Frontal cortex (tissue), 4 donors: ENCODE results near the gene SLC3A2. TPM values are rescaled to one million over a fixed set of nuclear protein-coding genes. Genes with fewer than 3 reads are reported as not detected.
"Not testable (repeated sequence)": the region's sequence is repeated elsewhere in the genome, so short reads cannot be mapped to it uniquely, and the experiment has no call there.

Source experiments
- DNase-seq, 2 donors: peaks; one replicate each; pipeline ENCODE4 v3.0.0; 2012; ENCODE audit warnings: low spot score in 2 of 2
- FAIRE-seq: peaks from 2 replicates; lab custom pipeline; 2012; peaks lifted over from hg19 to GRCh38; lab: Jason Lieb, UNC
- small RNA-seq: library from RNA; depleted of rRNA; stranded (forward); fragments of <200 nt; gene quantifications from one replicate; pipeline ENCODE3, GENCODE V24; 2014
- total RNA-seq: library from RNA; depleted of rRNA; stranded (reverse); fragments of >200 nt; gene quantifications from one replicate; pipeline ENCODE4 v1.2.3, GENCODE V29; 2014
- donor health status: control.
- donor health status: control.
- donor health status: control.

The SLC3A2 gene
- total RNA-seq, 1 donor from 2014 or later: 109 TPM

DNA sequence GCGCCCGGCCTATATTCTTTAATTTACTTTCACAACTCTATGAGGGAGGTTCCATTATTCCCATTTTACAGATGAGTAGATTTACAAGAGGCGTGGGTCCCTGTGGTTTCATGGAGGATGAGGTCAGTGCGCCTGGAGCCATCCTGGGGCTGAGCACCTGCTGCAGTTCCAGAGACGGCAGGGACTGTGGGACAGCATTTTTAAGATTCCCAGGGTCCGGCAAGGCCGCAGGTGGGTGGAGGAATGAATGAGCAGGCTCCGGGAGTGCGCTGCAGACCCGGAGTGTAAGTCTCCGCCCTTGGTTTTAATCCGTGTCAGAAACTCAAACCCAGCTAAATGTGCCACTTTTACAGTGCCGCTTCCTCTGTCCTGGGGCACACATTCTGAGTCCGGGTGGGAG is 44.6 kb downstream of the SLC3A2 start:
- no peak for DNase-seq
- FAIRE-seq: no peak

DNA sequence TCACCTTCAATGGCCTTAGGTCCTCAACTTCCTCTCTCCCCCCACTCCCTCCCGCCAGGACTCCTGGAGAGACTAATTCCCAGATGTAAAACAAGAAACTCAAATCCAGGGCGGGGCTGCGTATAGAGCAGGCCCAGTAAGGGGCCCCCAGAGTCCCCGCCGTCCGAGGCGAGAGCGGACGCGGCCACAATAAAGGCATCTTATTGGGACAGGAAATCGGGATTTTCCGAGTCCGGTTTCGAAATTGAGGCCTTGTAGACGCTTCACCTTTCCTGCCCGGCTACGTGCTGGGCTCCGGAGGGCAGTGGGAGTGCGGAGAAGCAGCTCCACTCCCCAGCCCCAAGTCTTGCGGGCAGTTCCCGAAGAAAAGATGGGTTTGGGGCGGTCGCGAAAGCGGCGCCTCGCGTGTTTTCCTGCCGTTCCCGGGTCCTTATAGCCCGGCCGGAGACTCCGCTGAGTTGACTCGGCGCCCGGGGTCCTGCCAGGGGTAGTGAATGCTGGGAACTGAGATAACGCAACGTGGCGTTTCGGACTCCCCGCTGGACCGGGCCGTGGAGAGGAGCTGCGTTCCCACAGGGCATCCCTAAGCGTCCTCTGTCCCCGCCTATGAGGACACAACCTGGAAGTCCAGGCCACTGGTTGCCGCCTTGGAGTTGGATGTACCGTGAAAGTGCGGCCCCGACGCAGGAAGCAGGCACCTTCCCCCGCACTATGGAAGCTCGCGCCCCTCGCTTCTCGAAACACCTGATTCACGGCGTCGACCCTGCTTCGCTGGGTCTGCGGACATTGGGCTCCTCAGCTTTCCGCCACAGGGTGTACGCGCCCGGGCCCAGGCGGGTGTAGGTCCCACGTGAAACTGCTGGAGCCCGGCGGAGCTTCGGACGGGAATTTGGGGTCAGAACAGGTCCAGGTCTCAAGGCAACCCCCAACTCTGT is 45.3 kb downstream of the SLC3A2 start:
- DNase-seq: no peak
- no peak for FAIRE-seq

DNA sequence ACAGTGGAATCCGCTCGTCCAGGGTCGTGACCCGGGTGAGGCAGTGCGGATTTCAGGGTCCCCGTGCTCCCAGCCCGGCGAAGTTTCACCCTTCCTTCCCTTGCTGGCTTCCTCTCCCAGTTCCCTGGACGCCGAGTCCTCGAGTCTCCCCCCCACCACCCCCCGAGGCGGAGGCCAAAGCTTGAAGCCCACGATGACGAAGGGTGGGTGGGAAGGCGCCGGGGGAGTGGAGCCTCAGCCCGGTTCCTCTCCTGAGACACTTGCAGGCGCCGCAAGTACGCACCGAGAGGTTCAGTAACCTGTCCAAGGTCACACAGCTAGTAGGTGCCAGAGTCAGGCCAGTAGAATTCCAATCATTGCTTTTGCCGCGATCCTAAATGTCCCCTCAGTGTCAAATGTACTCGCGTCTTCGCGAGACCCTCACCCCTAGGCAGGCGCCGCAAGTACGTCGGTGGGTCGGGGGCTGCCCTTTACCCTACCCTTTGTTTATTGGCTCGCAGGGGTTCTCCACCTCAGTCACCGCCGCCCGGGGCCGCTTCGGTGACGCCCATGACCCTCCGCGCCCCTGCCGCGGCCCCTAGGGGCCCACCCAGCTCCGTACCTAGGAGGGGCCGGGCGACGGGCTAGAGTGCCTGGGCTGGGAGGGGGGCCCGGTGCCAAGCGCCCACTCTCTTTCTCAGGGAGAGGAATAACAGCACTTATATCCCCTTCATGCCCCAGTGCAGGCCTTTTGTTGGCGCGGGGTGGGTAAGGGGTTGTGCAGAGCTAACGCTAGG is 46.2 kb downstream of the SLC3A2 start:
- DNase-seq: no peak
- no peak for FAIRE-seq

DNA sequence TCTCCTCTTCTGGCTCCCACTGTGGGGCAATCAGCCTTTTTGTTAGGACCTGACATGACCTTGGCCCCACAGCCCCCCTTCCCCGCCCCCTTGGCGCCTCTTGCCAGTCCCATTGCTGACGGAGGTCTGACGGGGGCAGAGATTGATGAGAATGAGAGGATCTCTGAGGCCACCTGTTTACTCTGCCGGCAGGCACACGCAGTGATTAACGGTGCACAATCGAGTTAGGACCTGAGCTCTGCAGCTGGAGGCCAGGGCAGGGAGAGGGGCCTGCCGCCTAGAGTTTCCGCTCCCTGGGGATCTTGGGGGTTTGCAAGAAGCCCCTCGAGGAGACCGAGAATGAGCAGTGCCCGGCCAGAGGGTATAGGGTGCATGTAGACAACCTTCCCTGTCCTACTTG is 47.3 kb downstream of the SLC3A2 start:
- DNase-seq (no peak), FAIRE-seq (no peak)

DNA sequence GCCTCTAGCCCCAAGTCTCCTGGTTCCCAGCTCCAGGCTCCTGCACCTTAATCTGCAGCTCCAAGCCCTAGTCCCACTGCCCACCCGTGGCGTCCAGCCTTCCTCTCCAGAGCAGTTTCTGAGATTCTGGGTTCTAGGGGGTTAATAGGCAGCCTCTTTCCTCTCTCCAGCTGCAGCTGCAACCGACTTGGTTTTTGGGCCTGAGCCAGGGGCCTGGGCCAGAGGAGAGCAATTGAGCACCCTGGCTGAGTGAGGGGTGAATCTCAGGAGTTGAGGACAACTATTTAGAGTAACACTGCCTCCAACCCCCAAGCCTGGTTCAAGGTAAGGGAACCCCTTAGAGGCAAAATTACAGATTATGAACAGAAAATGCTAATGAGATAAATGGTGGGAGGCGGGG is 49.5 kb downstream of the SLC3A2 start:
- no peak for FAIRE-seq
- DNase-seq: no peak

DNA sequence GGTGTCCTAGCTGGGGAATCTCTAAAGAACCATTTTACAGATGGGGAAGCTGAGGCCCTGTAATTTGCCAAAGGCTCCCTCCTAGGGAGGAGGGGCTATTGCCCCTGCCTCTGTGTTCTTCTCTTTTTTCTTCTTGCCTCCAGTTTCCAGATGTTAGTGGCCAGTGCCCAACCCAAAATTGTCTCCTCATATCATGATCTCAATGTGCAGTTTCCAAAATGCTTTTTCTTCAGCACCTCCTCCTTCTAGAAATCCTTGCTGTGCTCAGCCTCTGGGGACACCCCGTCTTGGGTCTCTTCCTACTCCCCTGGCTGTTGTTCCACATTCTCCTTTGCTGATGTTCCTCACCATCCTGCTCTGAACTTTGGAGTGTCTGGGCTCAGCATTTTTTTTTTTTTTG is 50.0 kb downstream of the SLC3A2 start:
- DNase-seq (no peak), FAIRE-seq (no peak)

DNA sequence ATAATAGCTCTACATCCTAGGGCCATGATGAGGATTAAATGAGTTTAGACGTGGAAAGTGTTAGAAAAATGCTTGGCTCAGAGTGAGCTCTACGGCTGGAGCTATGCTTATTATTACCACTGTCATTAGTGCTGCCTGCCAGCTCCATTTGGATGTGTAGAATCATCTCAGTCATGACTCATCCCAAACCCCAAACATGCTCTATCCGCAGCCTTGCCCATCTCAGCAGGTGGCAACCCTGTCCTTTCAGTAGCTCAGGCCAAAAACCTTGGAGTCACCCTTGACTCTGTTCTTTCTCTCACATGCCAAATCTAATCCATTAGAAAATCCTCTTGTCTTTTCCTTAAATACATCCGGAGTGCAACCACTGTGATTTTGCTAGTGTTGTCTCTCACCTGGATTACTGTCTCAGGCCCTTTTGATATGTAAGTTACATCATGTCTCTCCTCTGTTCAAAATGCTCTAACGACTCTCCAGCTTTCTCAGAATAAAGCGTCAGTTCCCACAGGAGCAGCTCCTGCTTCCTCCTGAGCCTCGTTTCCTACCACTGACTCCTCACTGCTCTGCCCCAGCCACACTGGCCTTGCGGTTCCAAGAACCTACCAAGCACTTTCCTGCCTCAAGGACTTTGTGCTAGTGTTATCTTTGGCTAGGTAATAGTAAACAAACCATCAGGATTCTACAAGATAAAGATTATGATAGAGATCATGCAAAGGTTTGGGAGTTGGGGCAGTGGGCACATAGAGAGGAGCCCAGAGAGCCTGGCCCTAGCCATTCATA is 51.0 kb downstream of the SLC3A2 start:
- DNase-seq: no peak

DNA sequence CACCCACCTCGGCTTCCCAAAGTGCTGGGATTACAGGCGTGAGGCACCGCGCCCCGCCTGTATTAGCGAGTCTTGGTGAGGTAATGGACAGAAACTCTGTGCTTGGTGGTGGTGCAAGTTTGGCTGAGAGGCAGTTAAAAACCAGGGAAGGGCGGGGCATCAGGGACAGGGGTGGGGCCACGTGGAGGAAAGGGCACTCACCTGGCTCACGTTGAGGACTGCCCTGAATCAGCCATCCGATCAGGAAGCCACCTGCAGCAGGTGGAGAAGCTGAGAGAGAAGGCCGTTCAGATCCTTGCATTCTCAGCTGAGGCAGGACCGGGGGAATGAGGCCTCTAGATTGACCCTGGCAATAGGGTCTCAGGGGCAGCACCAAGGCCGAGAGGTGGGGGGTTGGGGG is 52.6 kb downstream of the SLC3A2 start:
- no peak for FAIRE-seq
- no peak for DNase-seq

More for the DNA sequence above, 51.0 kb downstream of the SLC3A2 start:
- no peak for FAIRE-seq

DNA sequence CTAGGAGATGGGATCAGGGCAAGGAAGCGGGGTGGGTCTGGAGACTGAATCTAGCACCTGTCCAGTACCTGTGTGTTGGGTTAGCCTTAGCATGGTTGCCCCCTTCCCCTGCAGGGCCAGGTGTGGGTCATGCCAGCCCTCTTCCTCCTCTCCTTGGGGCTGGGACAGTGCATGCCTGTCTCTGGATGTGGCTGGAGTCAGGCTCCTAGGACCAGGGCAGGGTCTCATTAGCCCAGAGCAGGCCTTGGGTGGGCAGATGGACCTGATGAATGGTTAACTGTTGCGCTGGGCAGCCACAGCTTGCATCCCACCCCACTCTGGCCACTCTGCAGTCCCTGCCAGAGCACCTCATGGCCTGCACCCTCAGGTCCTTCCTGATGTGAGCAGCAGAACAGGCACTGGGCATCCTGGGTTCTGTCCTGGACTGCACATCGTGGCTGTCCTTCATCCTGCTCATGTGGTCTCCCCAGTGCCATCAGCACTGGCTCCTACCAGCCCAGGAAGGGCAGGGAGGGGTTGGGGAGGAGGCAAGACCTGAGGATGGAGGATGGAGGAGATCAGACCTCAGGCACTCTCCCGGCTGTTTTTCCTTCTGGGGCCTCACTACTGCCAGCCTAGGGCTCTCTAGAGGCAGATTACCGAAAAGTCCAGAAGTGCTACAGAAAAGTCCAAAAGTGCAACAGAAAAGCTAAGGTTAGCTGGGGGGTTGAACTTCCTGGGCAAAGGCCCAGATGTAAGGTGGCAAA is 53.2 kb downstream of the SLC3A2 start:
- DNase-seq (no peak), FAIRE-seq (no peak)

DNA sequence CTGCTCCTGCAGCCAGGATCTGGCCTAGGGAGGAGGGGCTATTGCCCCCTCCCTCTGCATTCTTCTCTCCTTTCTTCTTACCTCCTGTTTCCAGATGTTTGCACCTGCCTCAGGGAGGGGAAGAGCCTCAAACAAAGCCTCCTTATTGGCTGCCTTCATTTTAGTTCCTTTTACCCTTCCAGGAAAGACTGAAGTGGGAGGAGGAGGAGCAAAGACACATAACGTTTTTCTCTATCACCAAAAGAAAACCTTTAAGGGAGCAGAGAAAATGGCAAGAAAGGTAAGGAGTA is 53.7 kb downstream of the SLC3A2 start:
- DNase-seq (no peak), FAIRE-seq (no peak)

DNA sequence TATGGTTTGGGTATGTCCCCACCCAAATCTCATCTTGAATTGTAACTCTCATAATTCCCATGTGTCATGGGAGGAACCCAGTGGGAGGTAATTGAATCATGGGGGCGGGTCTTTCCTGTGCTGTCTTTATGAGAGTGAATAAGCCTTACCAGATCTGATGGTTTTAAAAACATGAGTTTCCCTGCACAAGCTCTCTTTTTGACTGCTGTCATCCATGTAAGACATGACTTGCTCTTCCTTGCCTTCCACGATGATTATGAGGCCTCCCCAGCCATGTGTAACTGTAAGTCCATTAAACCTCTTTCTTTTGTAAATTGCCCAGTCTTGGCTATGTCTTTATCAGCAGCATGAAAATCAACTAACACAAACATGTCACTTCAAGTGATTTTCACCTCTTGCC is 56.8 kb downstream of the SLC3A2 start:
- not testable (repeated sequence) for DNase-seq, FAIRE-seq

Small RNA genes lying within 50 kb of the gene (small RNA-seq; reads per million reads assigned to genes)
- gene RF00099 (not detected), gene RN7SL259P (not detected), gene SNORD22 (not detected), gene SNORD26 (not detected), gene SNORD27 (not detected), gene SNORD28 (not detected), gene SNORD30 (328 reads per million, percentile 99 among the genes with 10 or more reads in this experiment)

Other genes with a start within 250 kb of the SLC3A2 start
- 62.8 TPM for gene GANAB, start 234.3 kb upstream of the SLC3A2 start, total RNA-seq
- gene INTS5, start 227.6 kb upstream of the SLC3A2 start, total RNA-seq: 20.8 TPM
- 25.3 TPM for gene C11orf98, start 215.7 kb upstream of the SLC3A2 start, total RNA-seq
- gene CSKMT, start 215.6 kb upstream of the SLC3A2 start, total RNA-seq: 10.2 TPM
- 5.7 TPM for gene UQCC3, start 209.2 kb upstream of the SLC3A2 start, total RNA-seq
- gene LBHD1, start 208.6 kb upstream of the SLC3A2 start, total RNA-seq: 3.3 TPM
- 84.8 TPM for gene UBXN1, start 201.8 kb upstream of the SLC3A2 start, total RNA-seq
- gene LRRN4CL, start 191.4 kb upstream of the SLC3A2 start, total RNA-seq: 0.82 TPM
- 149 TPM for gene BSCL2, start 173.5 kb upstream of the SLC3A2 start, total RNA-seq
- gene GNG3, start 173.2 kb upstream of the SLC3A2 start, total RNA-seq: 20.0 TPM
- gene HNRNPUL2, start 153.4 kb upstream of the SLC3A2 start, total RNA-seq: 15.1 TPM
- 26.9 TPM for gene TTC9C, start 152.4 kb upstream of the SLC3A2 start, total RNA-seq
- 17.1 TPM for gene ZBTB3, start 126.7 kb upstream of the SLC3A2 start, total RNA-seq
- gene POLR2G, start 119.3 kb upstream of the SLC3A2 start, total RNA-seq: 59.9 TPM
- gene TAF6L, start 109.5 kb upstream of the SLC3A2 start, total RNA-seq: 15.1 TPM
- 17.1 TPM for gene TMEM179B, start 93.5 kb upstream of the SLC3A2 start, total RNA-seq
- 14.7 TPM for gene TMEM223, start 88.9 kb upstream of the SLC3A2 start, total RNA-seq
- 10.6 TPM for gene NXF1, start 75.5 kb upstream of the SLC3A2 start, total RNA-seq
- 31.0 TPM for gene STX5, start 48.8 kb upstream of the SLC3A2 start, total RNA-seq
- not detected for gene TEX54, start 48.1 kb upstream of the SLC3A2 start, total RNA-seq
- gene WDR74, start 41.3 kb upstream of the SLC3A2 start, total RNA-seq: 48.5 TPM
- gene CHRM1, start 40.5 kb downstream of the SLC3A2 start, total RNA-seq: 14.3 TPM
- gene SLC22A6, start 104.1 kb downstream of the SLC3A2 start, total RNA-seq: 10.6 TPM
- 1.2 TPM for gene SLC22A8, start 134.9 kb downstream of the SLC3A2 start, total RNA-seq